ENCODE measurements around the gene FAM131B. TPM values are rescaled to one million over a fixed set of nuclear protein-coding genes. Genes with fewer than 3 reads are reported as not detected.

FAM131B gene
- total and polyA plus RNA-seq, 8 donors = 0.60 to 2.3 (median 1.6) TPM

GRCh38 chr7:143314127-143314526, 48.4 kb downstream of the FAM131B start:
- H3K27ac ChIP-seq = no peak overlapping the region
- H3K36me3 ChIP-seq = peaks cover 0 to 6% of the 10 kb centered on the region in 2 donors
- H3K27me3 ChIP-seq = no peaks in the 10 kb centered on the region
- ATAC-seq = no peak
- intact Hi-C loops (cut with DNase I) = no loop called here
- DNase-seq = no peak
- H3K4me1 ChIP-seq = peaks cover 0 to 8% of the 10 kb centered on the region in 2 donors
- no peak overlapping the region for H3K4me3 ChIP-seq
- TF ChIP-seq, protein P1, sequence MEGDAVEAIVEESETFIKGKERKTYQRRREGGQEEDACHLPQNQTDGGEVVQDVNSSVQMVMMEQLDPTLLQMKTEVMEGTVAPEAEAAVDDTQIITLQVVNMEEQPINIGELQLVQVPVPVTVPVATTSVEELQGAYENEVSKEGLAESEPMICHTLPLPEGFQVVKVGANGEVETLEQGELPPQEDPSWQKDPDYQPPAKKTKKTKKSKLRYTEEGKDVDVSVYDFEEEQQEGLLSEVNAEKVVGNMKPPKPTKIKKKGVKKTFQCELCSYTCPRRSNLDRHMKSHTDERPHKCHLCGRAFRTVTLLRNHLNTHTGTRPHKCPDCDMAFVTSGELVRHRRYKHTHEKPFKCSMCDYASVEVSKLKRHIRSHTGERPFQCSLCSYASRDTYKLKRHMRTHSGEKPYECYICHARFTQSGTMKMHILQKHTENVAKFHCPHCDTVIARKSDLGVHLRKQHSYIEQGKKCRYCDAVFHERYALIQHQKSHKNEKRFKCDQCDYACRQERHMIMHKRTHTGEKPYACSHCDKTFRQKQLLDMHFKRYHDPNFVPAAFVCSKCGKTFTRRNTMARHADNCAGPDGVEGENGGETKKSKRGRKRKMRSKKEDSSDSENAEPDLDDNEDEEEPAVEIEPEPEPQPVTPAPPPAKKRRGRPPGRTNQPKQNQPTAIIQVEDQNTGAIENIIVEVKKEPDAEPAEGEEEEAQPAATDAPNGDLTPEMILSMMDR (IDR thresholded peaks at IDR 0.05) = no peak
- H3K9me3 ChIP-seq = no peaks in the 10 kb centered on the region

DNA sequence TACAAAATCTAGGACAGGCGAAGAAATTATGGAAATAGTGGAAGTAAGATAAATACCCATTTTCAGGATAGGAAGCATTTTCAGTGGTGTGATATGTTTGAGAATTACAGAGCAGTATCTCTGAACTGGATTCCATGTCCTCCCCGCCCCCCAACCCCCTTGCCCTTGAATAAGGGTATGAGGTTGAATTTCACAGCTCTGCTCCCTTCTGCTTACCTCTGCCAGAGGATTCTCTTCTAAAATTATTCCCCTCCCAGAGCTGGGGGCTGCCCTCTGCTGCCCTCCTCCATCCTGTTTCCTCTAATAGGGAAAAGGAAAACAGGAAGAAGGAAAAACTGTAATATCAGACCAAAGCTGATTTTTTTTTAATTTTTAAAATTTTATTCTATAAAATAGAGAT, 53.9 kb downstream of the FAM131B start:
- H3K9me3 ChIP-seq = no peaks in the 10 kb centered on the region
- H3K4me1 ChIP-seq = no peaks in the 10 kb centered on the region
- H3K27me3 ChIP-seq = no peaks in the 10 kb centered on the region
- ATAC-seq = no peak
- peaks cover 0 to 59% of the 10 kb centered on the region in 2 donors for H3K36me3 ChIP-seq
- intact Hi-C loops (cut with DNase I) = no loop called here
- H3K27ac ChIP-seq = no peak overlapping the region
- TF ChIP-seq, protein P1 (IDR thresholded peaks at IDR 0.05) = no peak
- H3K4me3 ChIP-seq = no peak overlapping the region
- no peak for DNase-seq

DNA sequence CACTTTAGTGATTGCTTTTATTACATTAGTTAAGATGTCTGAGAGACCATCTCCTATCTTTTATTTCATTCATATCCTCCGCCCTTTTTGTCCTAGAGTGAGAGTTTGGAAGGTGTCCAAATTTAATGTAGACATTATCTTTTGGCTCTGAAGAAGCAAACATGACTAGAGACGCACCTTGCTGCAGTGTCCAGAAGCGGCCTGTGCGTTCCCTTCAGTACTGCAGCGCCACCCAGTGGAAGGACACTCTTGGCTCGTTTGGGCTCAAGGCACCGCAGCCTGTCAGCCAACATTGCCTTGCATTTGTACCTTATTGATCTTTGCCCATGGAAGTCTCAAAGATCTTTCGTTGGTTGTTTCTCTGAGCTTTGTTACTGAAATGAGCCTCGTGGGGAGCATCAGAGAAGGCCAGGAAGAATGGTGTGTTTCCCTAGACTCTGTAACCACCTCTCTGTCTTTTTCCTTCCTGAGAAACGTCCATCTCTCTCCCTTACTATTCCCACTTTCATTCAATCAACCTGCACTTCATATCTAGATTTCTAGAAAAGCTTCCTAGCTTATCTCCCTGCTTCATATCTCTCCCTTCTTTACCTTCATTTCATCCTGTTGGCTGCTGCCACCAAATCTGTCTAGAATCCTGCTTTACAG, 57.0 kb downstream of the FAM131B start:
- H3K27me3 ChIP-seq = no peaks in the 10 kb centered on the region
- peaks cover 0 to 88% of the 10 kb centered on the region in 2 donors for H3K36me3 ChIP-seq
- H3K9me3 ChIP-seq = no peaks in the 10 kb centered on the region

DNA sequence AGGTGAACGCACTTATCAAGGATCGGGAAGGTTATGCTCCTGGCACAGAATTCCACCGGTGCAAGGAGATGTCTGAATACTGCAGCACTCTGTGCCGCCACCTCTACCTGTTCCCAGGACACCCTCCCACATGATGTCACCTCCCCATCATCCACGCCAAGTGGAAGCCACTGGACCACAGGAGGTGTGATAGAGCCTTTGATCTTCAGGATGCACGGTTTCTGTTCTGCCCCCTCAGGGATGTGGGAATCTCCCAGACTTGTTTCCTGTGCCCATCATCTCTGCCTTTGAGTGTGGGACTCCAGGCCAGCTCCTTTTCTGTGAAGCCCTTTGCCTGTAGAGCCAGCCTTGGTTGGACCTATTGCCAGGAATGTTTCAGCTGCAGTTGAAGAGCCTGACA, 57.6 kb downstream of the FAM131B start:
- DNase-seq (no peak), ATAC-seq (no peak)
- Histone ChIP-seq H3K4me3 (no peak overlapping the region), H3K27ac (no peak overlapping the region), H3K27me3 (no peaks in the 10 kb centered on the region), H3K9me3 (no peaks in the 10 kb centered on the region), H3K36me3 (peaks cover 0 to 93% of the 10 kb centered on the region in 2 donors), H3K4me1 (peaks cover 0 to 28% of the 10 kb centered on the region in 2 donors)
- TF ChIP-seq, protein P1 (IDR thresholded peaks at IDR 0.05) = no peak
- intact Hi-C loops (cut with DNase I) = loop anchor here in 1 of 2 donors (5.0 kb wide), 1 partner anchor 63 kb away; no protein-coding TSS in a partner anchor

More for the DNA sequence above, 57.0 kb downstream of the FAM131B start:
- intact Hi-C loops (cut with DNase I) = no loop called here
- ATAC-seq (peak; percentile 68), DNase-seq (peak in 3 of 4 donors; percentile 40 to 87 (median 56))
- H3K4me3 ChIP-seq = no peak overlapping the region
- TF ChIP-seq, protein P1 (IDR thresholded peaks at IDR 0.05) = peak; percentile 54 to 65
- H3K27ac ChIP-seq = no peak overlapping the region
- H3K4me1 ChIP-seq = peaks cover 0 to 22% of the 10 kb centered on the region in 2 donors

DNA sequence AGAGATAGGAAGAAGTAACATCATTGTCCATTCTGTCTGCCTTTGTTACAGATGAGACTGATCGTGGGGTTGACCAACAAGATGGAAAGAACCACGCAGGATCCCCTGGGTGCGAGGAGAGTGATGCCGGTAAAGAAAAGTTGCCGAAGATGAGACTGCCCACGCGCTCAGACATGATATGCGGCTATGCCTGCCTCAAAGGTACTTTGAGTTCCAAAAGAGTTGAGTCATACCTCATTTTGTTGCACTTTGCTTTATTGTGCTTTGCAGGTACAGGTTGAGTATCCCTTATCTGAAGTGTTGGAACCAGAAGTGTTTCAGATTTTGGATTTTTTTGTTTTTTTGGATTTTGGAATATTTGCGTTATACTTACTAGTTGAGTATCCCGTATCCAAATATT, 58.8 kb downstream of the FAM131B start:
- Histone ChIP-seq H3K27ac (no peak overlapping the region), H3K36me3 (peaks cover 0 to 95% of the 10 kb centered on the region in 2 donors), H3K4me3 (no peak overlapping the region), H3K9me3 (no peaks in the 10 kb centered on the region), H3K4me1 (peaks cover 0 to 36% of the 10 kb centered on the region in 2 donors), H3K27me3 (no peaks in the 10 kb centered on the region)
- no peak for DNase-seq
- intact Hi-C loops (cut with DNase I) = loop anchor here in 1 of 2 donors (5.0 kb wide), 1 partner anchor 61 kb away; no protein-coding TSS in a partner anchor
- no peak for ATAC-seq
- TF ChIP-seq, protein P1 (IDR thresholded peaks at IDR 0.05) = no peak

Small RNA genes lying within 50 kb of the gene (microRNA-seq; reads per million reads assigned to microRNA genes)
- gene MIR6892 = 0.82 to 1.2 reads per million in 2 donors

Other genes with a start within 250 kb of the FAM131B start
- 1 to 10 TPM in 1 of 2 donors, not detected in 1; 6.9 TPM for gene PIP, start 230.6 kb downstream of the FAM131B start, total RNA-seq
- gene PIP, start 230.6 kb downstream of the FAM131B start, polyA plus RNA-seq (ENCODE audit: insufficient read length in 6 of 6) = not detected
- not detected for gene TAS2R39, start 179.3 kb downstream of the FAM131B start, total RNA-seq
- not detected for gene TAS2R39, start 179.3 kb downstream of the FAM131B start, polyA plus RNA-seq (ENCODE audit: insufficient read length in 6 of 6)
- gene TAS2R40, start 140.7 kb downstream of the FAM131B start, total RNA-seq = not detected
- not detected for gene TAS2R40, start 140.7 kb downstream of the FAM131B start, polyA plus RNA-seq (ENCODE audit: insufficient read length in 6 of 6)
- gene GSTK1, start 99.3 kb downstream of the FAM131B start, total RNA-seq = 100 to 1,000 TPM; 124 to 151 TPM
- 100 to 1,000 TPM; 109 to 125 (median 119) TPM for gene GSTK1, start 99.3 kb downstream of the FAM131B start, polyA plus RNA-seq (ENCODE audit: insufficient read length in 6 of 6)
- gene TMEM139, start 77.8 kb downstream of the FAM131B start, total RNA-seq = 10 to 100 TPM; 18.5 to 48.1 TPM
- gene TMEM139, start 77.8 kb downstream of the FAM131B start, polyA plus RNA-seq (ENCODE audit: insufficient read length in 6 of 6) = 1 to 10 TPM; 3.0 to 9.0 (median 7.0) TPM
- gene CASP2, start 74.4 kb downstream of the FAM131B start, total RNA-seq = 10 to 100 TPM; 36.3 to 43.0 TPM
- gene CASP2, start 74.4 kb downstream of the FAM131B start, polyA plus RNA-seq (ENCODE audit: insufficient read length in 6 of 6) = 10 to 100 TPM; 54.6 to 66.0 (median 61.7) TPM
- gene CLCN1, start 46.6 kb downstream of the FAM131B start, total RNA-seq = under 1 TPM; 0.08 to 0.09 TPM
- under 1 TPM in 1 of 6 donors, not detected in 5; 0.08 TPM for gene CLCN1, start 46.6 kb downstream of the FAM131B start, polyA plus RNA-seq (ENCODE audit: insufficient read length in 6 of 6)
- 100 to 1,000 TPM; 180 to 307 TPM for gene ZYX, start 18.6 kb upstream of the FAM131B start, total RNA-seq
- gene ZYX, start 18.6 kb upstream of the FAM131B start, polyA plus RNA-seq (ENCODE audit: insufficient read length in 6 of 6) = 100 to 1,000 TPM; 117 to 249 (median 181) TPM
- 10 to 100 TPM; 11.6 to 16.1 TPM for gene EPHA1, start 46.1 kb upstream of the FAM131B start, total RNA-seq
- 10 to 100 TPM; 13.5 to 17.5 (median 14.5) TPM for gene EPHA1, start 46.1 kb upstream of the FAM131B start, polyA plus RNA-seq (ENCODE audit: insufficient read length in 6 of 6)
- gene TAS2R60, start 80.7 kb upstream of the FAM131B start, total RNA-seq = not detected
- not detected for gene TAS2R60, start 80.7 kb upstream of the FAM131B start, polyA plus RNA-seq (ENCODE audit: insufficient read length in 6 of 6)
- gene TAS2R41, start 115.2 kb upstream of the FAM131B start, total RNA-seq = not detected
- gene TAS2R41, start 115.2 kb upstream of the FAM131B start, polyA plus RNA-seq (ENCODE audit: insufficient read length in 6 of 6) = not detected
- gene CTAGE15, start 209.1 kb upstream of the FAM131B start, total RNA-seq = under 1 TPM; 0.29 to 0.79 TPM
- gene CTAGE15, start 209.1 kb upstream of the FAM131B start, polyA plus RNA-seq (ENCODE audit: insufficient read length in 6 of 6) = 1 to 10 TPM in 3 of 6 donors, under 1 TPM in 3; 0.50 to 1.8 (median 1.3) TPM

Data from left lung (tissue), 10 donors.